Epithelial cell of esophagus (primary cell): ENCODE data around the gene MPV17L2.
A peak's percentile ranks its signal among the peaks of the same experiment; 100 is the strongest.

Source experiments
- DNase-seq: peaks from one replicate; pipeline ENCODE4 v3.0.0; 2010; ENCODE audit warnings: low read depth
- H3K4me3 ChIP-seq: 2 replicates; pipeline ENCODE4 v1.5.1; 2011; ENCODE audit warnings: mild to moderate bottlenecking, low read length, control low read depth
- TF ChIP-seq, protein P1 (sequence below): IDR thresholded peaks from 2 replicates; pipeline ENCODE4 v1.5.1; 2011; ENCODE audit warnings: low read depth, mild to moderate bottlenecking, low read length, control low read depth, inconsistent platforms; ENCODE audit not compliant: insufficient read depth; ENCODE audit errors: missing control alignments

The MPV17L2 gene

DNA sequence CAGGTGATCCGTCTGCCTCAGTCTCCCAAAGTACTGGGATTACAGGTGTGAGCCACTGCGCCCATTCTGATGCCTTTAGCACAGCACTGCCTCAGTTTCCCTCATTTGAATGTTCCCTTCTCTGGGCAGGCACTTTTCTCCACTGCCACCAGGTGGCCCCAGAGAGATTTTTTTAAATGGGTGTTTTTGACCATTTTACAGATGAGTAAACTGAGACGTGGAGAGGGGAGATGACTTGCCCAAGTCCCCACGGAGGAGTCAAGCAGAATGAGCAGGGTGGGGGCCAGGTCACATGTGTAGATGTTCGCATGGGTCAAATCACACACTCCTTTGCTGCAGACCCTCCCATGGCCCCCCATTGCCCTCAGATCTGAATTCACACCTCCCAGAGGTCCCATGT lies 36.5 kb downstream of the MPV17L2 start:
- DNase-seq: no peak
- TF ChIP-seq, protein P1, sequence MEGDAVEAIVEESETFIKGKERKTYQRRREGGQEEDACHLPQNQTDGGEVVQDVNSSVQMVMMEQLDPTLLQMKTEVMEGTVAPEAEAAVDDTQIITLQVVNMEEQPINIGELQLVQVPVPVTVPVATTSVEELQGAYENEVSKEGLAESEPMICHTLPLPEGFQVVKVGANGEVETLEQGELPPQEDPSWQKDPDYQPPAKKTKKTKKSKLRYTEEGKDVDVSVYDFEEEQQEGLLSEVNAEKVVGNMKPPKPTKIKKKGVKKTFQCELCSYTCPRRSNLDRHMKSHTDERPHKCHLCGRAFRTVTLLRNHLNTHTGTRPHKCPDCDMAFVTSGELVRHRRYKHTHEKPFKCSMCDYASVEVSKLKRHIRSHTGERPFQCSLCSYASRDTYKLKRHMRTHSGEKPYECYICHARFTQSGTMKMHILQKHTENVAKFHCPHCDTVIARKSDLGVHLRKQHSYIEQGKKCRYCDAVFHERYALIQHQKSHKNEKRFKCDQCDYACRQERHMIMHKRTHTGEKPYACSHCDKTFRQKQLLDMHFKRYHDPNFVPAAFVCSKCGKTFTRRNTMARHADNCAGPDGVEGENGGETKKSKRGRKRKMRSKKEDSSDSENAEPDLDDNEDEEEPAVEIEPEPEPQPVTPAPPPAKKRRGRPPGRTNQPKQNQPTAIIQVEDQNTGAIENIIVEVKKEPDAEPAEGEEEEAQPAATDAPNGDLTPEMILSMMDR: peak; percentile 50
- no peak overlapping the region for H3K4me3 ChIP-seq

DNA sequence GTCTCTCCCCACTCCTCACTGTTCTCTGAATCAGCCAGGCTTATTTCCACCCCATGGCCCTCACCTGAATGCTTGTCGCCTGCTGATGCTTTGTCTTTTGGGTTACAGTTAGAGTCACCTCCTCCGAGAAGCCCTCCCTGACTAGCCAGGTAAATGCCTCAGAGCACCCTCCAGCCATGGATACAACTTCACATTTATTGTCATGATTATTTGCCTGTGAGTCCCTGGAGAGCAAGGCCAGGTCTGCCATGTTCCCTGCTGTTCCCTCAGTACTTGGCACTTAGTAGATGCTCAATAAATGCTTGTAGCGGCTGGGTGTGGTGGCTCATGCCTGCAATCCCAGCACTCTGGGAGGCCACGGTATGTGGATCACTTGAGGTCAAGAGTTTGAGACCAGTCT lies 36.9 kb downstream of the MPV17L2 start:
- TF ChIP-seq, protein P1: no peak
- H3K4me3 ChIP-seq: no peak overlapping the region

DNA sequence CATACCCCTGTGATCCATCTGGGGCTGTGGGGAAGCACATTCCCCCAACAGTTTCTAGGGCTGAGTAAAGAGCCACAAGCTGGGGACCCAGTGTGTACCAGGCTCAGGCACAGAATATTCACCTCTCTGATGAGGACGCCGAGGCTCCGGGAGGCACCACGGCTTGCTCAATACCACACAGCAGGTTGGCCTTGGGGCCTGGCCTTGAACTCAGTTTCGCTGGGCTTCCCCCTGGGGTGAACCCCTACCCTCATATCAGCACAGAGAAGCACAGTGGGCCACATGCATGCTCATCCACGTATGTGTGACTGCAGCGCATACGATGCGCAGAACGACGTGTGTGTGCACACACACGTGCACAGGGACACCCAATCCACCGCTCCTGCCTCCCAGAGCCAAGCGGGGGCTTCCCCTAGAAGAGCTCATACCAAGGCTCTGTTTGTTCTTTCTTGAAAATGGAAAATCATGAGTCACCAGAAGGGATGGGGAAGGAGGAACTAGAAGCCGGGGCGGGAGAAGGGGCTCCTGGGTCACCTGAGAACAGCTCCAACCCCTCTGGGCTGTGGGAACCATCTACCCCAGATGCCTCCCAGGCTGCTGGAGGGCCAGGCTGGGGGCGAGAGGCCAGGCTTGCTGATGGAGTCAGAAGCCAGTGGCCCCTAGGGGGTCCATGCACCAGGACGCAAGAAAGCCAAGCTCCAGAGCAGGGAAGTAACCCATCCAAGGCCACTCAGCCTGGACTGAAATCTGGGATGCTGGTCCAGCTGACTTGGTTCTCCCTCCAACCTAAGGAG lies 38.1 kb downstream of the MPV17L2 start:
- no peak for DNase-seq
- TF ChIP-seq, protein P1: no peak
- no peak overlapping the region for H3K4me3 ChIP-seq

More for the DNA sequence above, 36.9 kb downstream of the MPV17L2 start:
- DNase-seq: no peak

DNA sequence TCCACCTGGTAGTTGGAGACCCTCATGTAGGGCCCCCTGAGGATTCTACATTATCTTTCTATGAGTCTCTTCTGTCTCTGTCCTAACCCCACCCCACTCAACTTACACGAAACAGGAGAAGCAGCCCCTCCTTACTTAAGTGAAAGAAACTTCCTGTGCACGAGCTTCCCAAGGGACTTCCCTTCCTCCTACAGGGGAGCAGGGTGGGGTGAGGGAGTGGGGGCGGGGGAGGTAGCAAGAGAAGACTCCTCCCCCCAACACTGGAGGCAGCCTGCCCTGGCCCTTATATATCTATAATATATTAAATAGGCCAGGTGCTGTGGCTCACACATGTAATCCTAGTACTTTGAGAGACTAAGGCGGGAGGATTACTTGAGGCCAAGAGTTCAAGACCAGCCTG lies 38.8 kb downstream of the MPV17L2 start:
- no peak for DNase-seq
- TF ChIP-seq, protein P1: no peak
- H3K4me3 ChIP-seq: no peak overlapping the region

DNA sequence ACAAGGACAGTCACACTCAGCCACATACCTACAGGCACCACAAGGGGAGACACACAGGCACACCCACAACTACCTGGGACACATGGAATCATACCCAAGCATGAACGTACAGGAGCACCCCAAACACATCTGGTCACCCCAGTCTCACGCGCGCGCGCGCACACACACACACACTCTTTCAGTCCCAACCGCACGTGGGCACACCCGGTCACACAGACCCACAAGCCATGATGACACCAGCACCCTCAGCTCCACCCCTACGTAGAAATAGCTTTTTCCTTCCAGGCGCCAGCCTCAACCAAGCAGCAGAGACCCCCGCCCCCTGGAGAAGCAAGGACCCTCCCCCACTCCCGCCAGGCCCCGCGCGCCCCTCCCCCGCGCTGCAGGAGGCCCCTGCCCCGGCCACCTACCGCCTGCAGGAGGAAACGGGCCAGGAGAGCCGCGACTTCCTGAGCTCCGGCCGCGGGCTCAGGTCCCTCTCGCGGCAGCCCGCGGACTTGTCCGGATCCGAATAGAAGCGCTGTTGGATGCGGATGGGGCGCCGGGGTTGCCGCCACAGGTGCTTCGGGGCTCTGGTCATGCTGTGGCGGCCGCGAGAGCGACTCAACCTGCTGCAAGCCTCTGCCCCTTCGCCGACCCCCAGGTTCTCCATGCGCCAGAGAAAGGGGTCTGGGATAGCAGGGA lies 39.7 kb downstream of the MPV17L2 start:
- TF ChIP-seq, protein P1: no peak
- DNase-seq: peak; percentile 33

DNA sequence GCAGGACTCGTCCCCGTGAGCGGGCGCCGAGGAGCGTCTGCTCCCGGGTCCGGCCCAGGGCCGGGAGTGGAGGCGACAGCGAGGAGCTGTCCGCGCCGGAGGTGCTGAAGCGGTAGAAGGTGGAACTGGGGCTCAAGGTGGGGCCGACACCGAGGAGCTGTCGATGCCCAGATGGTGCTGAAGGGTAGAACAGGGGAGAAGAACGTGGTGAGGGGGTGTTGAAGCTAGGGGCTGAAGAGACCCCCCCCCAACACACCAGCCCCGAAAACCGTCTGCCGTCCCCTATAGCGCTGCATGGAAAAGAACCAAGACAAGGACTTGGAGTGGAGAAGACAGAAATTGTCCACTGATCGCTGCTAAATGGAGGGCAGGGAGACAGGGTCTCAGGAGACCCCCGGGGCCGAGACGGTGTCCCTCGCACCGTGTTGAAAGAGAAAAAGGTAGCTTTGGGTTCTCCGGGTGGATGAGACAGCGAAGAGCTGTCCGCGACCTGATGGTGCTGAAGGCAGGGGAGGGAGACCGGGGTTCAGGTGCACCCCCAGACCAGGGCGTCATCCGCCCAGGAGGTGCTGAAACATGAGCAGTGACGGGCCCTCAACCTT lies 40.3 kb downstream of the MPV17L2 start:
- H3K4me3 ChIP-seq: no peak overlapping the region
- TF ChIP-seq, protein P1: no peak
- DNase-seq: peak; percentile 63

More for the DNA sequence above, 39.7 kb downstream of the MPV17L2 start:
- H3K4me3 ChIP-seq: no peak overlapping the region
